B cell (primary cell): ENCODE results near the gene EPB41L1. TPM values are rescaled to one million over a fixed set of nuclear protein-coding genes. Genes with fewer than 3 reads are reported as not detected.

Source experiments
- ATAC-seq: fragments of 200-7000 bp; cut with Tn5 transposase; one replicate; pipeline ENCODE4 v1.10.0; 2021; ENCODE audit warnings: low read depth, mild to moderate bottlenecking, moderate number of reproducible peaks, moderate library complexity
- CTCF ChIA-PET: fragments of 350-600 bp; sonication (Branson Sonifier 250); formaldehyde crosslinking; loops from one replicate; lab custom pipeline; 2021; ENCODE audit warnings: antibody characterized with exemption, inconsistent platforms; lab: Charles Lee
- POLR2A ChIA-PET: fragments of 350-600 bp; sonication (Branson Sonifier 250); formaldehyde crosslinking; loops from one replicate; lab custom pipeline; 2021; ENCODE audit warnings: antibody characterized with exemption; lab: Charles Lee
- DNase-seq: peaks from one replicate; pipeline ENCODE4 v3.0.0; 2013
- H2AFZ ChIP-seq: 2 replicates; pipeline ENCODE4 v1.6.1; 2012; ENCODE audit warnings: mild to moderate bottlenecking, low read depth, low read length; ENCODE audit not compliant: insufficient read depth, poor library complexity, severe bottlenecking
- H3K27ac ChIP-seq, 2 donors: 1 replicate in 1 of 2; 2 replicates in 1 of 2; pipeline ENCODE4 v1.5.1; 2012 to 2013; ENCODE audit warnings: low read length in 2 of 2, mild to moderate bottlenecking in 2 of 2, moderate library complexity in 1 of 2
- H3K27me3 ChIP-seq, 4 experiments: fragments of 200-600 bp in 1 of 4; sonication (generic) in 1 of 4; replicated peaks in 1 of 4; 1 replicate in 2 of 4; 2 replicates in 2 of 4; pipeline versions ENCODE4 v1.6.1 to v1.7.0; 2013 to 2016; ENCODE audit warnings: low read length in 3 of 4, mild to moderate bottlenecking in 2 of 4, mixed read lengths in 1 of 4, moderate library complexity in 1 of 4; ENCODE audit not compliant: insufficient read depth in 4 of 4, control insufficient read depth in 3 of 4; ENCODE audit errors: control extremely low read depth in 1 of 4
- H3K36me3 ChIP-seq, 2 experiments: replicated peaks in 1 of 2; 1 replicate in 1 of 2; 2 replicates in 1 of 2; pipeline versions ENCODE4 v1.6.1 to v1.7.1; 2013; ENCODE audit warnings: low read length in 1 of 2; ENCODE audit not compliant: insufficient read depth in 2 of 2, control insufficient read depth in 1 of 2; ENCODE audit errors: control extremely low read depth in 1 of 2, extremely low read depth in 1 of 2
- H3K4me1 ChIP-seq, 2 donors: fragments of 200-600 bp in 1 of 2; sonication (generic) in 1 of 2; 1 replicate in 1 of 2; 2 replicates in 1 of 2; pipeline versions ENCODE4 v1.5.1 to v1.6.1; 2013 to 2017; ENCODE audit warnings: low read length in 2 of 2; ENCODE audit not compliant: control insufficient read depth in 2 of 2, insufficient read depth in 2 of 2
- H3K4me2 ChIP-seq: replicated peaks from 2 replicates; pipeline ENCODE3; 2012; ENCODE audit warnings: mild to moderate bottlenecking, low read depth, low read length; ENCODE audit not compliant: poor library complexity, severe bottlenecking
- H3K4me3 ChIP-seq, 5 experiments: fragments of 200-600 bp in 1 of 5; sonication (generic) in 1 of 5; 1 replicate in 3 of 5; 2 replicates in 2 of 5; pipeline versions ENCODE4 v1.5.1 to v1.7.0; 2011 to 2016; ENCODE audit warnings: low read length in 4 of 5, mild to moderate bottlenecking in 4 of 5, low read depth in 2 of 5, control low read depth in 1 of 5, moderate library complexity in 1 of 5; ENCODE audit not compliant: insufficient read depth in 1 of 5; ENCODE audit errors: control extremely low read depth in 1 of 5, extremely low read depth in 1 of 5
- H3K79me2 ChIP-seq: fragments of 200-600 bp; sonication (generic); one replicate; pipeline ENCODE4 v1.6.0; 2016; ENCODE audit warnings: low read length; ENCODE audit not compliant: control insufficient read depth, insufficient read depth
- H3K9ac ChIP-seq: fragments of 200-600 bp; sonication (generic); 2 replicates; pipeline ENCODE4 v1.6.1; 2017; ENCODE audit warnings: mild to moderate bottlenecking, low read length, moderate library complexity
- H3K9me3 ChIP-seq, 3 donors: one replicate each; pipeline versions ENCODE4 v1.6.1 to v1.7.1; 2013; ENCODE audit warnings: low read length in 2 of 3; ENCODE audit not compliant: control insufficient read depth in 2 of 3, insufficient read depth in 1 of 3; ENCODE audit errors: control extremely low read depth in 1 of 3
- H4K20me1 ChIP-seq: 2 replicates; pipeline ENCODE4 v1.6.0; 2012; ENCODE audit warnings: mild to moderate bottlenecking, low read length; ENCODE audit not compliant: insufficient read depth, control insufficient read depth, poor library complexity, severe bottlenecking
- H3K27ac Mint-ChIP-seq: one replicate; pipeline ENCODE4 v1.8.0; 2021; ENCODE audit warnings: mixed read lengths
- H3K27me3 Mint-ChIP-seq: one replicate; pipeline ENCODE4 v1.8.0; 2021; ENCODE audit warnings: mixed read lengths
- H3K4me1 Mint-ChIP-seq: one replicate; pipeline ENCODE4 v1.8.0; 2021; ENCODE audit warnings: mixed read lengths
- H3K4me3 Mint-ChIP-seq: one replicate; pipeline ENCODE4 v1.8.0; 2021; ENCODE audit warnings: mixed read lengths
- H3K9me3 Mint-ChIP-seq: one replicate; pipeline ENCODE4 v1.8.0; 2022; ENCODE audit warnings: mixed read lengths; ENCODE audit not compliant: insufficient read depth
- EZH2 ChIP-seq: IDR thresholded peaks from 2 replicates; pipeline ENCODE4 v1.6.1; 2012; ENCODE audit warnings: borderline replicate concordance, low read depth, mild to moderate bottlenecking, moderate library complexity, low read length; ENCODE audit not compliant: insufficient read depth, poor library complexity, severe bottlenecking
- WGBS: methylation state at CpG from one replicate; pipeline ENCODE4 v1.1.5; 2013; ENCODE audit warnings: missing lambda C conversion rate; ENCODE audit not compliant: insufficient coverage; 5-methylcytosine and 5-hydroxymethylcytosine counted together
- intact Hi-C: fragments of 100-400 bp; cut with micrococcal nuclease; formaldehyde crosslinking; loops from one replicate; pipeline ENCODE4 v1.10.0; 2022
- polyA plus RNA-seq: library from polyadenylated mRNA; depleted of rRNA; stranded (reverse); fragments of >200 nt; gene quantifications from 2 replicates; pipeline ENCODE4 v1.2.3, GENCODE V29; 2012
- total RNA-seq, 2 donors: library from RNA; stranded (reverse); fragments of 120-200 nt in 1 of 2; gene quantifications; 1 replicate in 1 of 2; 2 replicates in 1 of 2; pipeline versions ENCODE4 v1.2.3 to v1.2.4, GENCODE V29; 2013 to 2022
- TF ChIP-seq, protein P1 (sequence below): fragments of 200-600 bp; IDR thresholded peaks from one replicate; pipeline ENCODE4 v1.8.0; 2022; ENCODE audit warnings: antibody characterized with exemption, mild to moderate bottlenecking

Gene EPB41L1
- total and polyA plus RNA-seq, 2 donors (not counting 1 experiment from before 2014, with no cell fraction given) = 0.12 to 1.3 TPM

DNA sequence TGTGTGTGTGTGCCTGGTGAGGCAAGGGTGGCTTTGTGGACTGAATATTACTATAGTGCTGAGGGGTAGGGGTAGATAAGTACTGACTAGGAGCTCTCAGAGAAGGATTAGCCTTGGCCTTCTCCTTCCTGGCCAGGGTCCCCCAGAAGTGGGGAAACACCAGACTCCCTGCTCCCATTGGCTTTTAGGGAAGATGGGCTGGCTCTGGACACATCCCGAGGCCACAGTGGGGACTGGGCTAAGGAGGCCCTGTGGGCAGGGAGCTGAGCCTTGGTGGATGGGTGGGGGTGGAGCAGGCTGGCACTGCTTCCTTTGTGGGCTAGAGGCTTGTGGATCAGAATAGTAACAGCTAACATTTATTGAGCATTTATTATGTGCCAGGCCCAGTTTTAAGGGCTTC lies 3.1 kb downstream of the EPB41L1 start:
- Mint-ChIP-seq H3K9me3 (no peaks in the 10 kb centered on the region), H3K4me3 (no peak overlapping the region), H3K4me1 (peaks cover 13% of the 10 kb centered on the region), H3K27ac (no peak overlapping the region), H3K27me3 (peaks cover 22% of the 10 kb centered on the region)
- no peak overlapping the region for H2AFZ ChIP-seq
- H3K36me3 ChIP-seq = no peaks in the 10 kb centered on the region
- H3K9ac ChIP-seq = no peak overlapping the region
- peaks cover 10 to 15% of the 10 kb centered on the region in 2 donors for H3K4me1 ChIP-seq
- TF ChIP-seq EZH2 = no peak
- TF ChIP-seq, protein P1, sequence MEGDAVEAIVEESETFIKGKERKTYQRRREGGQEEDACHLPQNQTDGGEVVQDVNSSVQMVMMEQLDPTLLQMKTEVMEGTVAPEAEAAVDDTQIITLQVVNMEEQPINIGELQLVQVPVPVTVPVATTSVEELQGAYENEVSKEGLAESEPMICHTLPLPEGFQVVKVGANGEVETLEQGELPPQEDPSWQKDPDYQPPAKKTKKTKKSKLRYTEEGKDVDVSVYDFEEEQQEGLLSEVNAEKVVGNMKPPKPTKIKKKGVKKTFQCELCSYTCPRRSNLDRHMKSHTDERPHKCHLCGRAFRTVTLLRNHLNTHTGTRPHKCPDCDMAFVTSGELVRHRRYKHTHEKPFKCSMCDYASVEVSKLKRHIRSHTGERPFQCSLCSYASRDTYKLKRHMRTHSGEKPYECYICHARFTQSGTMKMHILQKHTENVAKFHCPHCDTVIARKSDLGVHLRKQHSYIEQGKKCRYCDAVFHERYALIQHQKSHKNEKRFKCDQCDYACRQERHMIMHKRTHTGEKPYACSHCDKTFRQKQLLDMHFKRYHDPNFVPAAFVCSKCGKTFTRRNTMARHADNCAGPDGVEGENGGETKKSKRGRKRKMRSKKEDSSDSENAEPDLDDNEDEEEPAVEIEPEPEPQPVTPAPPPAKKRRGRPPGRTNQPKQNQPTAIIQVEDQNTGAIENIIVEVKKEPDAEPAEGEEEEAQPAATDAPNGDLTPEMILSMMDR = no peak
- H3K4me2 ChIP-seq = no peak overlapping the region
- ChIA-PET CTCF (interaction anchor here (0.8 to 4.3 kb wide), 9 partner anchors 9 to 291 kb away, joined by 3 to 32 read pairs (median 6); no protein-coding TSS in a partner anchor), POLR2A (no interaction called here)
- no peaks in the 10 kb centered on the region for H3K9me3 ChIP-seq
- ATAC-seq (no peak), DNase-seq (no peak)
- peaks cover 0 to 36% (median 16%) of the 10 kb centered on the region in 4 experiments for H3K27me3 ChIP-seq
- WGBS = 80% methylated on average over 1 of the region's 1 CpG
- H3K27ac ChIP-seq = no peak overlapping the region
- no peaks in the 10 kb centered on the region for H3K79me2 ChIP-seq
- H4K20me1 ChIP-seq = no peaks in the 10 kb centered on the region
- intact Hi-C loops = no loop called here
- no peak overlapping the region for H3K4me3 ChIP-seq

GRCh38 chr20:36158160-36158741 lies 3.7 kb downstream of the EPB41L1 start:
- H3K4me1 Mint-ChIP-seq = peaks cover 13% of the 10 kb centered on the region
- Histone ChIP-seq H3K4me1 (peaks cover 10 to 15% of the 10 kb centered on the region in 2 donors), H3K4me2 (no peak overlapping the region), H3K9ac (no peak overlapping the region), H3K79me2 (no peaks in the 10 kb centered on the region), H4K20me1 (no peaks in the 10 kb centered on the region), H3K36me3 (no peaks in the 10 kb centered on the region), H3K27me3 (peaks cover 0 to 30% (median 16%) of the 10 kb centered on the region in 4 experiments), H3K9me3 (no peaks in the 10 kb centered on the region), H3K27ac (no peak overlapping the region), H3K4me3 (no peak overlapping the region), H2AFZ (no peak overlapping the region)
- no peak for TF ChIP-seq EZH2
- TF ChIP-seq, protein P1 = no peak
- H3K27ac Mint-ChIP-seq = no peak overlapping the region
- H3K4me3 Mint-ChIP-seq = no peak overlapping the region
- H3K9me3 Mint-ChIP-seq = no peaks in the 10 kb centered on the region
- CTCF ChIA-PET = interaction anchor here (0.7 to 4.3 kb wide), 9 partner anchors 8 to 281 kb away, joined by 3 to 32 read pairs (median 6); no protein-coding TSS in a partner anchor
- ATAC-seq (no peak), DNase-seq (no peak)
- intact Hi-C loops = no loop called here
- POLR2A ChIA-PET = no interaction called here
- WGBS = 86% methylated on average over 9 of the region's 9 CpGs
- H3K27me3 Mint-ChIP-seq = peaks cover 18% of the 10 kb centered on the region
